Measurements from ENCODE around the gene TRIM22.

GRCh38 chr11:5705688-5706087 is 16.1 kb downstream of the TRIM22 start:
- TF ChIP-seq POLR2A (IDR thresholded peaks at IDR 0.05; ENCODE audit: low read length): no peak
- no peak for TF ChIP-seq GATA1 (IDR thresholded peaks at IDR 0.05; ENCODE audit: low read depth, low read length)

Data from erythroblast (primary cell).